ENCODE measurements around the gene HHIP.

The HHIP gene, protein sequence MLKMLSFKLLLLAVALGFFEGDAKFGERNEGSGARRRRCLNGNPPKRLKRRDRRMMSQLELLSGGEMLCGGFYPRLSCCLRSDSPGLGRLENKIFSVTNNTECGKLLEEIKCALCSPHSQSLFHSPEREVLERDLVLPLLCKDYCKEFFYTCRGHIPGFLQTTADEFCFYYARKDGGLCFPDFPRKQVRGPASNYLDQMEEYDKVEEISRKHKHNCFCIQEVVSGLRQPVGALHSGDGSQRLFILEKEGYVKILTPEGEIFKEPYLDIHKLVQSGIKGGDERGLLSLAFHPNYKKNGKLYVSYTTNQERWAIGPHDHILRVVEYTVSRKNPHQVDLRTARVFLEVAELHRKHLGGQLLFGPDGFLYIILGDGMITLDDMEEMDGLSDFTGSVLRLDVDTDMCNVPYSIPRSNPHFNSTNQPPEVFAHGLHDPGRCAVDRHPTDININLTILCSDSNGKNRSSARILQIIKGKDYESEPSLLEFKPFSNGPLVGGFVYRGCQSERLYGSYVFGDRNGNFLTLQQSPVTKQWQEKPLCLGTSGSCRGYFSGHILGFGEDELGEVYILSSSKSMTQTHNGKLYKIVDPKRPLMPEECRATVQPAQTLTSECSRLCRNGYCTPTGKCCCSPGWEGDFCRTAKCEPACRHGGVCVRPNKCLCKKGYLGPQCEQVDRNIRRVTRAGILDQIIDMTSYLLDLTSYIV

DNA sequence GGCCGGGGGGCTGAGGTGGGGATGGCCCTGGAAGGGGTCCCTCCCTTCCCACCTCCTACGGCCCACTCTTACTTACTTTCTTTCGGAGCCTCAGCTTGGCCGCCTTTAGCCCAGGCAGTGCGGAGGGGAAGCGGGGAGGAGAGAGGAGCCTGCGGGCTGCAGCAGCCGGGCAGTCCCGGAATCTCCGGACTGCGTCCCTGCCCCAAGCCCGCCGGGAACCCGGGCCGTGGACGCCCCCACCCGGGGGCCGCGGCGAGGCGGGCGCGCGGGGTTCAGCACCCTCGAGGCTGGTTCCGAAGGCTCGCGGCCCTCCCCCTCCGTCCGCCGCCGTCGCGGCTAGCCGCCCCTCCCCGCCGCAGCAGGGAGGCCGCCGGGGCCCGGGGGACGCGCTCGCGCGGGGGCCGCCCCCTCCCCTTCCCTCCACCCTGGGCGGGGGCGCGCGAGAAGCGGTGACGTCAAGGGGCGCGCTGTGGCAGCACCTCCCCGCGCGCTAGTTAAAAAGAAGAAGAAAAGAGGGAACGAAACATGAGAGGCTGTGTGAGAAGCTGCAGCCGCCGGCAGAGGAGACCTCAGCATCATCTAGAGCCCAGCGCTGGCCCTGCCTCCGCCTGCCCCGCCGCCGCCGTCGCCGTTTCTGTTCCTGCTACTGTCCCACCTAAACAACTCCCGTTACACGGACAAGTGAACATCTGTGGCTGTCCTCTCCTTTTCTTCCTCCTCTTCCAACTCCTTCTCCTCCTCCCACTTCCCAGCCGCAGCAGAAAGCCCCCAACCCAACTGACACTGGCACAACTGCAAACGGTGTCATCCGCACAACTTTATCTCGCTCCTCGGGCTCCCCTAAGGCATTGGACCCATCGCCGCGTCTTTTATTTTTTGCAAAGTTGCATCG is at the start of gene HHIP:
HHIP (plus strand) TSS at position 526 of the 892 bp plus-strand sequence. CDS start 520 bp downstream, outside the sequence.
- in situ Hi-C loops (cut with MboI; ENCODE audit: low sequenced_read_pairs) = no loop called here

GRCh38 chr4:144597171-144597570 is 48.8 kb upstream of the HHIP start:
- in situ Hi-C loops (cut with MboI; ENCODE audit: low sequenced_read_pairs) = no loop called here

DNA sequence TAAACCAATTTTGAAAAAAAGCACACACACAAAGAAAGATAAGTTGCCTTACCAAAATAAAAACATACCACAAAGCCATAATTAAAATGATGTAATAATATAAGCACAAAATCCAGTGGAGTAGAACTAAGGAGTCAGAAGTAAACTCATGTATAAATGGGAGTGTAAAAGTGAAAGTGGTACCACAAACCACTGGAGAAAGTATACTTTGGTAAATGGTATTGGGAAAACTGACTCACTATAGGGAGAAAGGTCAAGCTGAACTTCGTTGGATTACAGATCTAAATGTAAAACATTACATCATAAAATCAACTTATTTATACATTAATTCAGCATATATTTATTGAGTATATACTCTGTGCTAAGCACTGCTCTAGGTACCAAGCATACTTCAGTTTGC is 46.3 kb upstream of the HHIP start:
- in situ Hi-C loops (cut with MboI; ENCODE audit: low sequenced_read_pairs) = no loop called here

DNA sequence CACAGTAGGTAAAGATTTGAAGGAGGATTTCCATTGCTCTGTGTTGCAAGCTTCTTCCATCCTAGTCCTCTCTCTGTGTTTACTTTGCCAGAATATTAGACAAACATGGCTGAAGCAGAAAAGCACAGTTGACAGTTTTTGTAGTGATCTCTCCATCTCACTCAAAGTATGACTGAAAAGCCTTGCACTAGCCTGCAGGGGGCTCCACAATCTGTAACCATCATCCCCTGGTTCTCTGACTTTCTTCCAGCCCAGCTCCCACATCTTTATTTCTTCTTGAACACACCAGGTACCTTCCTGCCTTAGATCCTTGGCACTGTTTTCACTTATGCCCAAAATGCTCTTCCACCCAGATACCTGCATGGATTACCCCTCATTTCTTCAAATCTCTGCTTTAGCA is 34.1 kb upstream of the HHIP start:
- in situ Hi-C loops (cut with MboI; ENCODE audit: low sequenced_read_pairs) = no loop called here

DNA sequence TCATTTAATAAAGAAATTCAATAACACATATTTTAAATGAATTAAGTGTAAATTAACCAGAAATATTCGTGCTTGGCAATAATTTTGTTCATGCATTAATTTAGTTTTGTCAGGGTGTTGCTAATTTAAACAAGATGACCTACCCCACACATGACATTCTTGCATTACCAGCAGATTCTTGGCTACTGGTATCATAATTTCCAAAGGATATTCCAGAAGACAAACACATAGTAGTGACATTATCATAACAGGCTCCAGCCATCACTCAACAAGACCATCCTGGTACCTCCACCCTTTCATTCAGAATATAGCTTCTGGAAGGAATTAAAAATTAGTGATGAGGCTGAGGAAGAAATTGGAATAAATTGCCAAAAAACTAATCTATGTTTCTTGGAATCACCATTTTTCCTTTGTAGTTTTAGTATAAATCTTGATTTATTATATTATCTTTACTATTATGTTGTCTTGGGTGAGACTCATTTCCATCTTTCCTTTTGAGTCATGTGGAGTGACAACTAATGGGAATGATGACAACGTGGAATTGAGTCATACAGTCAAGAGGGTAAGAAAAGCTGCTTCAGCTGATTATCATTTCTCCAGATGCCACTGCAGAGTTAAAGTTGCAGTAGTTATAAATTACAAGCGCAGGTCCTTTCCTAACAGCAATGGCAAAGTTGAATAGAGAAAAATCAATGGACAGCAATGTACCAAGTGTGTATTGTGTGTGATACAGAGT is 30.9 kb upstream of the HHIP start:
- in situ Hi-C loops (cut with MboI; ENCODE audit: low sequenced_read_pairs) = no loop called here

DNA sequence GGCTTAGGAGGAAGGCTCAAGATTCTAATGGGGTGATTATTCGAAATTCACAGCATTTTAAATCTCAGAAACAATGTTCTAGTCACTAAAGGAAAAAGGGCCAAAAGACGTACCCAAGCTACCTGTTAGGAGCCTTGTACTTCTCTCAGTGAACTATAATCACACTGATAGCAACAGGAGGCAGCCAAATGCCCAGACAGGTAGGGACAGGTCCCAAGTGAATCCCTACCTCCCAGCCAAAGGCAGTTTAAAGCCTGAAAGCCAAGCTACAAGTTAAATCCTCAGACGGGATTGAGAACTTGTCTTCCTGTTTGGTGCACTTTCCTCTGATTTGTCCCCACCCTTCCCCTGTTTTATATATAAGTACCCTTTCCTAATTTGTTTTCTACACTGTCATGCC is 24.3 kb upstream of the HHIP start:
- in situ Hi-C loops (cut with MboI; ENCODE audit: low sequenced_read_pairs) = no loop called here

GRCh38 chr4:144627663-144628076 is 18.3 kb upstream of the HHIP start:
- in situ Hi-C loops (cut with MboI; ENCODE audit: low sequenced_read_pairs) = no loop called here

GRCh38 chr4:144633215-144633614 is 12.7 kb upstream of the HHIP start:
- in situ Hi-C loops (cut with MboI; ENCODE audit: low sequenced_read_pairs) = no loop called here

- in situ Hi-C loops (cut with MboI; ENCODE audit: low sequenced_read_pairs) = no loop called here
These were observed 10.8 kb upstream of the HHIP start for GRCh38 chr4:144634978-144635747.

GRCh38 chr4:144644368-144645101 is 1.4 kb upstream of the HHIP start:
- in situ Hi-C loops (cut with MboI; ENCODE audit: low sequenced_read_pairs) = no loop called here

- in situ Hi-C loops (cut with MboI; ENCODE audit: low sequenced_read_pairs) = no loop called here
These were observed 790 bp upstream of the HHIP start for GRCh38 chr4:144645102-144645630.

DNA sequence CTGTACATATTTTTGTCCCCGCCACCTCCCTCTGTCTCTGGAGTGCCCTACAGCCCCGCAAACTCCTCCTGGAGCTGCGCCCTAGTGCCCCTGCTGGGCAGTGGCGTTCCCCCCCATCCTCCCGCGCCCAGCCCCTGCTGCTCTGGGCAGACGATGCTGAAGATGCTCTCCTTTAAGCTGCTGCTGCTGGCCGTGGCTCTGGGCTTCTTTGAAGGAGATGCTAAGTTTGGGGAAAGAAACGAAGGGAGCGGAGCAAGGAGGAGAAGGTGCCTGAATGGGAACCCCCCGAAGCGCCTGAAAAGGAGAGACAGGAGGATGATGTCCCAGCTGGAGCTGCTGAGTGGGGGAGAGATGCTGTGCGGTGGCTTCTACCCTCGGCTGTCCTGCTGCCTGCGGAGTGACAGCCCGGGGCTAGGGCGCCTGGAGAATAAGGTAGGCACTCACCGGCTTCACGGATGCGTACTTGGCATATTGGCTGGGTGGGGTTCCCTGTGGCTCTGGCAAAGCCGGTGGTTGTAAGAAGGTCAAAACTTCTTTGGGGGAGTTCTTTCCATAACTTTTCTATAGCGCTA is 653 bp downstream of the HHIP start:
- in situ Hi-C loops (cut with MboI; ENCODE audit: low sequenced_read_pairs) = no loop called here

- in situ Hi-C loops (cut with MboI; ENCODE audit: low sequenced_read_pairs) = no loop called here
These were observed 1.2 kb downstream of the HHIP start for GRCh38 chr4:144647095-144647561.

GRCh38 chr4:144647590-144647989 is 1.6 kb downstream of the HHIP start:
- in situ Hi-C loops (cut with MboI; ENCODE audit: low sequenced_read_pairs) = no loop called here

GRCh38 chr4:144648042-144648441 is 2.1 kb downstream of the HHIP start:
- in situ Hi-C loops (cut with MboI; ENCODE audit: low sequenced_read_pairs) = no loop called here

DNA sequence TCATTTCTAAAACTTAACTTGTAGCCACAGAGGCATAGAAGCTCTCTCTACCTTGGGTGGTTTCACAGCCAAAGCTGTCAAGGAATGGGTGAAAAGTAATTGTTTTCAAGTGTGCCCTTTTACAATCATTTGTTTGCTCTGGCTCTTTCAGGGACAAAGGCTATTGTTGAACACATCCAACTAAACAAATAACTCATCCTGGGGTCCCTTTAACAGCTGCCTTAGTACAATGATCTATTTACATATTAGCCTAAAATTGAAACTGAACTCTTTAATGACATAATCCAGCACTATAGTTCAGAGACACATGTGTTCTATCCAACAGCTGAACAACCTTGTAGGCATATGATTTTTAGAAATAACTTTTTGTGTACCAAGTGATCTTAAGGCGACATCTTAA is 3.7 kb downstream of the HHIP start:
- in situ Hi-C loops (cut with MboI; ENCODE audit: low sequenced_read_pairs) = no loop called here

- in situ Hi-C loops (cut with MboI; ENCODE audit: low sequenced_read_pairs) = no loop called here
These were observed 4.5 kb downstream of the HHIP start for GRCh38 chr4:144650311-144651005.

Measured in hTERT RPE-1 (cell line).